ENCODE measurements around the gene CBX2.

Gene CBX2

GRCh38 chr17:79813297-79814126 lies 35.6 kb downstream of the CBX2 start:
- no peak for DNase-seq (ENCODE audit: low read depth)

GRCh38 chr17:79814127-79814973 lies 36.4 kb downstream of the CBX2 start:
- DNase-seq (ENCODE audit: low read depth): no peak

- no peak for DNase-seq (ENCODE audit: low read depth)
Measured at GRCh38 chr17:79814974-79815835, 37.3 kb downstream of the CBX2 start.

- DNase-seq (ENCODE audit: low read depth): no peak
Measured at GRCh38 chr17:79815836-79816461, 38.0 kb downstream of the CBX2 start.

- no peak for DNase-seq (ENCODE audit: low read depth)
Measured at GRCh38 chr17:79818026-79818758, 40.2 kb downstream of the CBX2 start.

- no peak for DNase-seq (ENCODE audit: low read depth)
Measured at GRCh38 chr17:79819085-79819484, 41.1 kb downstream of the CBX2 start.

- DNase-seq (ENCODE audit: low read depth): no peak
Measured at GRCh38 chr17:79819534-79820276, 41.8 kb downstream of the CBX2 start.

GRCh38 chr17:79820959-79821330 lies 43.0 kb downstream of the CBX2 start:
- DNase-seq (ENCODE audit: low read depth): no peak

GRCh38 chr17:79821331-79822095 lies 43.6 kb downstream of the CBX2 start:
- no peak for DNase-seq (ENCODE audit: low read depth)

GRCh38 chr17:79822583-79823124 lies 44.7 kb downstream of the CBX2 start:
- DNase-seq (ENCODE audit: low read depth): no peak

GRCh38 chr17:79824234-79824633 lies 46.3 kb downstream of the CBX2 start:
- no peak for DNase-seq (ENCODE audit: low read depth)

GRCh38 chr17:79824893-79825579 lies 47.1 kb downstream of the CBX2 start:
- DNase-seq (ENCODE audit: low read depth): no peak

GRCh38 chr17:79825580-79825921 lies 47.6 kb downstream of the CBX2 start:
- no peak for DNase-seq (ENCODE audit: low read depth)

- no peak for DNase-seq (ENCODE audit: low read depth)
Measured at GRCh38 chr17:79826204-79826680, 48.3 kb downstream of the CBX2 start.

- DNase-seq (ENCODE audit: low read depth): no peak
Measured at GRCh38 chr17:79826841-79827578, 49.1 kb downstream of the CBX2 start.

GRCh38 chr17:79829004-79829403 lies 51.1 kb downstream of the CBX2 start:
- no peak for DNase-seq (ENCODE audit: low read depth)

- no peak for DNase-seq (ENCODE audit: low read depth)
Measured at GRCh38 chr17:79829457-79829856, 51.5 kb downstream of the CBX2 start.

- no peak for DNase-seq (ENCODE audit: low read depth)
Measured at GRCh38 chr17:79830303-79830702, 52.4 kb downstream of the CBX2 start.

All from fibroblast of the conjunctiva (primary cell).